ENCODE data around the gene SACM1L.
A peak's percentile ranks its signal among the peaks of the same experiment; 100 is the strongest.
"Not testable (repeated sequence)": the region's sequence is repeated elsewhere in the genome, so short reads cannot be mapped to it uniquely, and the experiment has no call there.

Gene SACM1L

DNA sequence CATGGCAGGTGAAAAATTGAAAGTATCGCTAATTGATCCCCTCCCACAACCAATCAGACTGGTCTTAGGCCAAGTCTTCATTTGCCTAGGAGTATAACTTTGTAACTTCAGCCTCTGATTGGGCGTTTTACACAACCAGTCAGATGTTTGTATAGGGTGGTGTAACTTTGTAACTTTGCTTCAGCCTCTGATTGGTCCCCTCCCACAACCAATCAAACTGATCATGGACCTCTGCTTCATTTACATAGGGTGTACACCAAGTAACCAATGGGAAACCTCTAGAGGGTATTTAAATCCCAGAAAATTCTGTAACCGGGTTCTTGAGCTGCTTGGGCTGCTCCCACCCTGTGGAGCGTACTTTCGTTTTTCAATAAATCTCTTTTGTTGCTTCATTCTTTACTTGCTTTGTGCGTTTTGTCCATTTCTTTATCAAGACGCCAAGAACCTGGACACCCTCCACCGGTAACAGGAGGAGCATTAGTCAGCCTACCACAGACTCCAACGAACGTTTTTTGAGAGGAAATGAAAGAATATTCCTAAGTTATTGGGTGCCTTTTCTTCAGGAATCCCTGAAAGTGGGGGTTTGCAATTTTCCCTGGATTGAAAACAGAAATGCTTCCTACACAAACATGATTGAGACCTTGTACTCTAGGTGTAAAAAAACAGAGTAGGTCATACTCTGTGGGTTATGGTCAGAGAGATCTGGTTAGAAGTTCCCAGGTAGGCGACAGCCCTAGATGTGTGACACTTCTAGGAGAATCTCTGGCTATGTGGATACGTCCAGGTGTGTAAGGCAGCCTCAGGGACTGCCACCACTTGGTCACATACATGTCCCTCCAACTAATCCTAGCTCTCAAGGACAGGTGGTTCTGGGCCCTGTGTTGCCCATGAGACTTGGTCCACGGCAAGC lies 5.5 kb upstream of the SACM1L start:
- TF ChIP-seq, protein P1, sequence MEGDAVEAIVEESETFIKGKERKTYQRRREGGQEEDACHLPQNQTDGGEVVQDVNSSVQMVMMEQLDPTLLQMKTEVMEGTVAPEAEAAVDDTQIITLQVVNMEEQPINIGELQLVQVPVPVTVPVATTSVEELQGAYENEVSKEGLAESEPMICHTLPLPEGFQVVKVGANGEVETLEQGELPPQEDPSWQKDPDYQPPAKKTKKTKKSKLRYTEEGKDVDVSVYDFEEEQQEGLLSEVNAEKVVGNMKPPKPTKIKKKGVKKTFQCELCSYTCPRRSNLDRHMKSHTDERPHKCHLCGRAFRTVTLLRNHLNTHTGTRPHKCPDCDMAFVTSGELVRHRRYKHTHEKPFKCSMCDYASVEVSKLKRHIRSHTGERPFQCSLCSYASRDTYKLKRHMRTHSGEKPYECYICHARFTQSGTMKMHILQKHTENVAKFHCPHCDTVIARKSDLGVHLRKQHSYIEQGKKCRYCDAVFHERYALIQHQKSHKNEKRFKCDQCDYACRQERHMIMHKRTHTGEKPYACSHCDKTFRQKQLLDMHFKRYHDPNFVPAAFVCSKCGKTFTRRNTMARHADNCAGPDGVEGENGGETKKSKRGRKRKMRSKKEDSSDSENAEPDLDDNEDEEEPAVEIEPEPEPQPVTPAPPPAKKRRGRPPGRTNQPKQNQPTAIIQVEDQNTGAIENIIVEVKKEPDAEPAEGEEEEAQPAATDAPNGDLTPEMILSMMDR (IDR thresholded peaks at IDR 0.05; ENCODE audit: low read depth, low read length, missing control alignments) = no peak
- no peak for DNase-seq (ENCODE audit: low read depth)
- in situ Hi-C loops (cut with HindIII; ENCODE audit: low sequenced_read_pairs) = no loop called here
- H3K4me3 ChIP-seq (ENCODE audit: low read depth, low read length) = no peak overlapping the region

- TF ChIP-seq, protein P1 (IDR thresholded peaks at IDR 0.05; ENCODE audit: low read depth, low read length, missing control alignments) = no peak
- H3K4me3 ChIP-seq (ENCODE audit: low read depth, low read length) = no peak overlapping the region
- in situ Hi-C loops (cut with HindIII; ENCODE audit: low sequenced_read_pairs) = no loop called here
- no peak for DNase-seq (ENCODE audit: low read depth)
These were observed 4.8 kb upstream of the SACM1L start for GRCh38 chr3:45684327-45684892.

DNA sequence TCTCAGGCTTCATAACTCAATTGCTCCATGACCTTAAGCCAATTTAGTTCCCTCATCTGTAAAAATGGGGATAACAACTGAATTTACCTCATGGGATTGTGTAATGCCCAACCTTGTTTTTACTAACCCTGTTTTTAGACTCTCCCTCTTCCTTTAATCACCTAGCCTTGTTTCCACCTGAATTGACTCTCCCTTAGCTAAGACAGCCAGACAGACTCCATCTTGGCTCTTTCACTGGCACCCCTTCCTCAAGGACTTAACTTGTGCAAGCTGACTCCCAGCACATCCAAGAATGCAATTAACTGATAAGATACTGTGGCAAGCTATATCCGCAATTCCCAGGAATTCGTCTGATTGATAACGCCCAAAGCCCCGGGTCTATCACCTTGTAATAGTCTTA lies 3.5 kb upstream of the SACM1L start:
- in situ Hi-C loops (cut with HindIII; ENCODE audit: low sequenced_read_pairs); H3K4me3 ChIP-seq (ENCODE audit: low read depth, low read length); DNase-seq (ENCODE audit: low read depth): not testable (repeated sequence)

DNA sequence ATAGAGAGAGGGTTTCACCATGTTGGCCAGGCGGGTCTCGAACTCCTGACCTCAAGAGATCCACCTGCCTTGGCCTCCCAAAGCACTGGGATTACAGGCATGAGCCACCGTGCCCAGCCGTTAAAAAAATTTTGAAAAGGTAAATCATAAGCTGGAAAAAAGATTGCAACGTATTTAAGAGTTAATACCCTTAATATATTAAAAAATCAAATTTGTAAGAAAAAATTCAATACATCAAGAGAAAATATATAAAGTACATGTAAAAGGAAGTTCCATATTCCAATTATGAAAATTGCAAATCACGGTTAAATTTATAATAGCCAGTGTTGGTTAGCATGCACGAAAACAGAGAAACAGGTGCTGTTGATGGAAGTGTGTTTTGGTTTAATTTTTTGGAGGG lies 2.3 kb upstream of the SACM1L start:
- no peak overlapping the region for H3K4me3 ChIP-seq (ENCODE audit: low read depth, low read length)
- DNase-seq (ENCODE audit: low read depth) = no peak
- TF ChIP-seq, protein P1 (IDR thresholded peaks at IDR 0.05; ENCODE audit: low read depth, low read length, missing control alignments) = no peak
- in situ Hi-C loops (cut with HindIII; ENCODE audit: low sequenced_read_pairs) = no loop called here

DNA sequence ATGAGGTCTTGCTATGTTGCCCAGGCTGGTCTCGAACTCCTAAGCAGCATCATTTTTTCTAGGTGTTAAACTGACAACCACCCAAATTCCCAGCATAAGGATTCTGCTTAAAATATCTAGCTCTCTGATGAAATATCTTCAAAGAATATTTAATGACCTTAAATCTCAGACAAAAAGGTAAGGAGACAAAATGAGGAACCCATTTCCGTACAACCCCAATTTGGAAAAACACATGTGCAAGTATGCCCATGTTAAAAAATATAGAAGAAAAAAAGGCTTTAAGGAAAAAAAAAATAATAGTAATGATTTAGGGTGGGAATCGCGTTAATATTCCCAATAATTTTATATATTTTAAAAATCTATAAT lies 1.4 kb upstream of the SACM1L start:
- TF ChIP-seq, protein P1 (IDR thresholded peaks at IDR 0.05; ENCODE audit: low read depth, low read length, missing control alignments) = no peak
- no peak for DNase-seq (ENCODE audit: low read depth)
- in situ Hi-C loops (cut with HindIII; ENCODE audit: low sequenced_read_pairs) = no loop called here
- H3K4me3 ChIP-seq (ENCODE audit: low read depth, low read length) = peak overlapping the region; percentile 65

GRCh38 chr3:45688194-45688881 lies 858 bp upstream of the SACM1L start:
- in situ Hi-C loops (cut with HindIII; ENCODE audit: low sequenced_read_pairs) = no loop called here
- DNase-seq (ENCODE audit: low read depth) = no peak

More at GRCh38 chr3:45688194-45688881, 858 bp upstream of the SACM1L start:
- TF ChIP-seq, protein P1 (IDR thresholded peaks at IDR 0.05; ENCODE audit: low read depth, low read length, missing control alignments) = no peak
- H3K4me3 ChIP-seq (ENCODE audit: low read depth, low read length) = peak overlapping the region; percentile 65
